Common myeloid progenitor, CD34-positive (primary cell): Measurements from ENCODE around the gene MTCL1.

Experiments
- CTCF ChIA-PET: fragments of 350-600 bp; sonication (Branson Sonifier 250); formaldehyde crosslinking; loops from one replicate; lab custom pipeline; 2021; ENCODE audit warnings: antibody characterized with exemption; lab: Charles Lee
- POLR2A ChIA-PET: fragments of 350-600 bp; sonication (Branson Sonifier 250); formaldehyde crosslinking; loops from one replicate; lab custom pipeline; 2021; ENCODE audit warnings: antibody characterized with exemption; lab: Charles Lee
- DNase-seq, 3 donors: peaks; one replicate each; pipeline versions ENCODE4 v3.0.0 to v3.0.0-alpha.2; 2013
- H3K27ac ChIP-seq, 2 experiments: 1 replicate in 1 of 2; 2 replicates in 1 of 2; pipeline ENCODE4 v1.7.0; 2013; ENCODE audit warnings: inconsistent platforms in 2 of 2, low read length in 2 of 2, mild to moderate bottlenecking in 2 of 2, low read depth in 1 of 2, moderate library complexity in 1 of 2; ENCODE audit not compliant: severe bottlenecking in 2 of 2, insufficient read depth in 1 of 2, poor library complexity in 1 of 2
- H3K27me3 ChIP-seq, 5 experiments: replicated peaks in 2 of 5; 1 replicate in 3 of 5; 2 replicates in 2 of 5; pipeline versions ENCODE4 v1.6.1 to v1.7.0; 2013; ENCODE audit warnings: low read length in 4 of 5, mild to moderate bottlenecking in 2 of 5, moderate library complexity in 2 of 5, inconsistent platforms in 1 of 5; ENCODE audit not compliant: insufficient read depth in 5 of 5, control insufficient read depth in 4 of 5
- H3K36me3 ChIP-seq, 4 experiments: 1 replicate in 2 of 4; 2 replicates in 2 of 4; pipeline versions ENCODE4 v1.6.1 to v1.7.0; 2013; ENCODE audit warnings: low read length in 3 of 4, control low read depth in 1 of 4, mild to moderate bottlenecking in 1 of 4; ENCODE audit not compliant: control insufficient read depth in 4 of 4, insufficient read depth in 4 of 4
- H3K4me1 ChIP-seq, 4 experiments: 1 replicate in 3 of 4; 2 replicates in 1 of 4; pipeline versions ENCODE4 v1.6.1 to v1.7.1; 2013; ENCODE audit warnings: low read length in 3 of 4, mild to moderate bottlenecking in 3 of 4, control low read depth in 1 of 4, inconsistent platforms in 1 of 4, moderate library complexity in 1 of 4; ENCODE audit not compliant: control insufficient read depth in 4 of 4, insufficient read depth in 4 of 4; ENCODE audit errors: control extremely low read depth in 1 of 4
- H3K4me3 ChIP-seq, 7 experiments: 1 replicate in 4 of 7; 2 replicates in 3 of 7; pipeline versions ENCODE4 v1.5.1 to v1.7.0; 2013; ENCODE audit warnings: mild to moderate bottlenecking in 7 of 7, low read length in 6 of 7, moderate library complexity in 6 of 7, inconsistent platforms in 2 of 7, low read depth in 2 of 7, control low read depth in 1 of 7; ENCODE audit not compliant: insufficient read depth in 4 of 7, control insufficient read depth in 1 of 7; ENCODE audit errors: extremely low read depth in 1 of 7
- H3K9me3 ChIP-seq, 5 experiments: 1 replicate in 4 of 5; 2 replicates in 1 of 5; pipeline versions ENCODE4 v1.6.1 to v1.7.1; 2013; ENCODE audit warnings: low read length in 4 of 5, mild to moderate bottlenecking in 2 of 5, inconsistent platforms in 1 of 5, low read depth in 1 of 5, moderate library complexity in 1 of 5; ENCODE audit not compliant: control insufficient read depth in 4 of 5, insufficient read depth in 2 of 5; ENCODE audit errors: control extremely low read depth in 1 of 5
- WGBS: methylation state at CpG from one replicate; pipeline ENCODE4 v1.1.5; 2013; ENCODE audit not compliant: insufficient coverage; 5-methylcytosine and 5-hydroxymethylcytosine counted together

Gene MTCL1

GRCh38 chr18:8719192-8719591 is 13.8 kb downstream of the MTCL1 start:
- CTCF ChIA-PET, result no interaction called here
- H3K9me3 ChIP-seq, result no peaks in the 10 kb centered on the region
- no peaks in the 10 kb centered on the region for H3K36me3 ChIP-seq
- H3K27ac ChIP-seq, result no peak overlapping the region
- POLR2A ChIA-PET, result no interaction called here
- no peak overlapping the region for H3K4me3 ChIP-seq
- H3K4me1 ChIP-seq, result no peaks in the 10 kb centered on the region
- H3K27me3 ChIP-seq, result peaks cover 0 to 8% (median 0%) of the 10 kb centered on the region in 5 experiments
- DNase-seq, result peak in 1 of 3 donors; percentile 30
- WGBS, result no CpG with 5 or more reads among the region's 4 CpGs

DNA sequence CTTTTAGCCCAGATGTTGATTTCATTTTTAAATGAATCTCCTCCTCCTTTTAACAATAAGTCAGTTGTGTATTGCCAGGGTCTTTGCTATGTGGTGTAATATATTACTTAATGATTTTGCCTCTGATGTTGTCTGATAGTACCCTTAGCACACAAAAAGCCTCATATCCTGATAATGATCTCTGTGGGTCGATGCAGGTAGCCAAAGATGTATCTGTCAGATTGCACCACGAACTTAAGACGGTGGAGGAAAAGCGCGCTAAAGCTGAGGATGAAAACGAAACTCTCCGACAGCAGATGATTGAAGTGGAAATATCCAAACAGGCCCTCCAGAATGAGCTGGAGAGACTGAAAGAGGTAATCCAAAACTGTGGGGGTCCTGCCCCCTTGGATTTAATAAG is 14.8 kb downstream of the MTCL1 start:
- Histone ChIP-seq H3K27ac (no peak overlapping the region), H3K4me3 (no peak overlapping the region), H3K9me3 (no peaks in the 10 kb centered on the region), H3K27me3 (peaks cover 0 to 8% (median 0%) of the 10 kb centered on the region in 5 experiments), H3K4me1 (no peaks in the 10 kb centered on the region), H3K36me3 (no peaks in the 10 kb centered on the region)
- POLR2A ChIA-PET, result no interaction called here
- WGBS, result 93% methylated on average over 7 of the region's 7 CpGs
- no peak for DNase-seq
- CTCF ChIA-PET, result interaction anchor here (0.8 to 2.4 kb wide), 4 partner anchors 10 to 264 kb away, joined by 3 to 12 read pairs (median 4); no protein-coding TSS in a partner anchor

DNA sequence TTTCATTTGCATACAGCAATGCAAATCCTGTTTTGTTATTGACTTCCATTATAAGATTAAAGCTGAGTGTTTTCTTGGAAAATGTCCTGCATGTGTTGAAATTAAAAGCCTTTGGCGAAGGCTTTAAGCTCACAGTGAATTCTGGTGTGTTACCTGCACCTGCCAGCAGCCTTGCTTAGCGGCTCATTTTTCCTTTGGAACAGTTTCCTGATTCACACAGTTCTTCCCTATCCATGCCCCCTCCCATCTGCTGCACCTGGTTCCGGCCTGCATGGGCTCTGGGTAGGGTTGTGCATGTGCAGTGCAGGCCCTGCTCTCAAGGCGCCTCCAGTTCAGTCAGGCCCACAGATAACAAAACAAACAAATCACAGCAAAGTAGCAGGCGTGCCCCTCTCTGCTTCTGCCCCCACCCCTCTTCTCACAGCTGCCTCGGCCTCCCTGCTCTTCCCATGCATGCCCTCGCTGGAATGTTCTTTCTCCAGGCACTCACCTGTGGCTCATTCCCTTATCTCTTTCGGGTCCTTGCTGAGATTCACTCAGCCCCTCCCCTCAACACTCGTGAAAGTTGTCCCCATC is 15.8 kb downstream of the MTCL1 start:
- ChIA-PET CTCF (interaction anchor here (0.6 to 2.4 kb wide), 5 partner anchors 9 to 263 kb away, joined by 3 to 12 read pairs (median 4); no protein-coding TSS in a partner anchor), POLR2A (no interaction called here)
- no peak overlapping the region for H3K27ac ChIP-seq
- no peaks in the 10 kb centered on the region for H3K9me3 ChIP-seq
- peaks cover 0 to 8% (median 0%) of the 10 kb centered on the region in 5 experiments for H3K27me3 ChIP-seq
- no peaks in the 10 kb centered on the region for H3K4me1 ChIP-seq
- WGBS, result 95% methylated on average over 8 of the region's 9 CpGs
- H3K4me3 ChIP-seq, result no peak overlapping the region
- no peaks in the 10 kb centered on the region for H3K36me3 ChIP-seq
- DNase-seq, result no peak

DNA sequence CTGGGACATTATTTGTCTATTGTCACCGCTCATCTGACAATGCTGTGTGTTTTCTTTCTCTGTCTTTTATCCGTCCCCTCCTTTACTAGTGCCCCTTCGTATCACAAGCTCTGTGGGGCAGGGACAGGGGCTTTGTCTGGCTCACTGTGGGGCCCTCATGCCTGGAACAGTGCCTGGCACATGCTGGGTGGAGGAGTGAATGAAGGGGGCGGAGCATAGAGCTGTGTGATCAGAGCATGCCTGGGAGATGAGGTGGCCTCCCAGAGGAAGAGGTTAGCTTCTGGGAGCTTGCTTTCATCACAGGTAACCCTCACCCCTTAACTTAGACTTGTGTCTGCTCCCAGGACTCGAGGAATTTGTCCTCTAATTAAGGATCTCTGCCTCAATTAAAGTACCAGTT is 16.4 kb downstream of the MTCL1 start:
- H3K27me3 ChIP-seq, result peaks cover 0 to 8% (median 0%) of the 10 kb centered on the region in 5 experiments
- CTCF ChIA-PET, result interaction anchor here (0.6 to 2.4 kb wide), 4 partner anchors 8 to 49 kb away, joined by 3 to 12 read pairs (median 4); no protein-coding TSS in a partner anchor
- no peak overlapping the region for H3K4me3 ChIP-seq
- DNase-seq, result no peak
- POLR2A ChIA-PET, result no interaction called here
- H3K36me3 ChIP-seq, result no peaks in the 10 kb centered on the region
- peaks cover 0 to under 1% (median 0%) of the 10 kb centered on the region in 5 experiments for H3K9me3 ChIP-seq
- 85% methylated on average over 2 of the region's 5 CpGs for WGBS
- H3K27ac ChIP-seq, result no peak overlapping the region
- no peaks in the 10 kb centered on the region for H3K4me1 ChIP-seq

- H3K36me3 ChIP-seq, result no peaks in the 10 kb centered on the region
- POLR2A ChIA-PET, result no interaction called here
Measured at GRCh38 chr18:8722946-8723820, 17.8 kb downstream of the MTCL1 start.

GRCh38 chr18:8724452-8724851 is 19.1 kb downstream of the MTCL1 start:
- CTCF ChIA-PET, result interaction anchor here (0.6 kb wide), 1 partner anchor 1355 kb away, joined by 3 read pairs; no protein-coding TSS in a partner anchor

More at GRCh38 chr18:8722946-8723820, 17.8 kb downstream of the MTCL1 start:
- Histone ChIP-seq H3K4me1 (no peaks in the 10 kb centered on the region), H3K4me3 (no peak overlapping the region), H3K9me3 (peaks cover 0 to 2% (median 1%) of the 10 kb centered on the region in 5 experiments), H3K27me3 (peaks cover 0 to 4% (median 0%) of the 10 kb centered on the region in 5 experiments), H3K27ac (no peak overlapping the region)
- DNase-seq, result no peak
- 97% methylated on average over 12 of the region's 13 CpGs for WGBS
- CTCF ChIA-PET, result no interaction called here

More at GRCh38 chr18:8724452-8724851, 19.1 kb downstream of the MTCL1 start:
- Histone ChIP-seq H3K9me3 (peaks cover 0 to 2% (median 1%) of the 10 kb centered on the region in 5 experiments), H3K4me1 (no peaks in the 10 kb centered on the region), H3K27me3 (peaks cover 0 to 4% (median 0%) of the 10 kb centered on the region in 5 experiments), H3K4me3 (no peak overlapping the region), H3K27ac (no peak overlapping the region), H3K36me3 (no peaks in the 10 kb centered on the region)
- POLR2A ChIA-PET, result no interaction called here
- DNase-seq, result no peak
- 86% methylated on average over 6 of the region's 6 CpGs for WGBS
